22Rv1 (cell line): Measurements from ENCODE around the gene EXOC4.

Experiments
- H3K27ac ChIP-seq: fragments of 450-650 bp; 2 replicates; pipeline ENCODE4 v1.5.1; 2017
- CTCF ChIP-seq: fragments of 450-650 bp; IDR thresholded peaks from 2 replicates; pipeline ENCODE4 v1.5.1; 2017; ENCODE audit warnings: mild to moderate bottlenecking
- ZFX ChIP-seq: fragments of 450-650 bp; IDR thresholded peaks from 2 replicates; pipeline ENCODE4 v1.6.1; 2017; ENCODE audit warnings: antibody characterized with exemption, borderline replicate concordance

The EXOC4 gene

GRCh38 chr7:133727476-133728214 is 474.8 kb downstream of the EXOC4 start:
- H3K27ac ChIP-seq = no peak overlapping the region
- no peak for TF ChIP-seq CTCF
- TF ChIP-seq ZFX = no peak

- no peak for TF ChIP-seq ZFX
- TF ChIP-seq CTCF = no peak
- no peak overlapping the region for H3K27ac ChIP-seq
Observed at GRCh38 chr7:133730360-133730759, 477.5 kb downstream of the EXOC4 start.

GRCh38 chr7:133733401-133733800 is 480.5 kb downstream of the EXOC4 start:
- TF ChIP-seq CTCF = no peak
- H3K27ac ChIP-seq = no peak overlapping the region

- no peak overlapping the region for H3K27ac ChIP-seq
- no peak for TF ChIP-seq ZFX
- TF ChIP-seq CTCF = no peak
Observed at GRCh38 chr7:133735222-133735621, 482.3 kb downstream of the EXOC4 start.

GRCh38 chr7:133739817-133740216 is 486.9 kb downstream of the EXOC4 start:
- TF ChIP-seq CTCF = no peak
- no peak for TF ChIP-seq ZFX
- H3K27ac ChIP-seq = no peak overlapping the region

- no peak overlapping the region for H3K27ac ChIP-seq
- no peak for TF ChIP-seq ZFX
- no peak for TF ChIP-seq CTCF
Observed at GRCh38 chr7:133741078-133741477, 488.2 kb downstream of the EXOC4 start.

- H3K27ac ChIP-seq = no peak overlapping the region
- TF ChIP-seq CTCF = no peak
- TF ChIP-seq ZFX = no peak
Observed at GRCh38 chr7:133741703-133742102, 488.8 kb downstream of the EXOC4 start.
